GM18868 (cell line): ENCODE data around the gene OR13G1.
"Not testable (repeated sequence)": the region's sequence is repeated elsewhere in the genome, so short reads cannot be mapped to it uniquely, and the experiment has no call there.

Experiments
- ATAC-seq: cut with Tn5 transposase; IDR thresholded peaks from one replicate; pipeline ENCODE4 v1.9.1; 2021; ENCODE audit warnings: mild to moderate bottlenecking, moderate library complexity; ENCODE audit not compliant: unreplicated experiment

The OR13G1 gene, protein sequence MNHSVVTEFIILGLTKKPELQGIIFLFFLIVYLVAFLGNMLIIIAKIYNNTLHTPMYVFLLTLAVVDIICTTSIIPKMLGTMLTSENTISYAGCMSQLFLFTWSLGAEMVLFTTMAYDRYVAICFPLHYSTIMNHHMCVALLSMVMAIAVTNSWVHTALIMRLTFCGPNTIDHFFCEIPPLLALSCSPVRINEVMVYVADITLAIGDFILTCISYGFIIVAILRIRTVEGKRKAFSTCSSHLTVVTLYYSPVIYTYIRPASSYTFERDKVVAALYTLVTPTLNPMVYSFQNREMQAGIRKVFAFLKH

DNA sequence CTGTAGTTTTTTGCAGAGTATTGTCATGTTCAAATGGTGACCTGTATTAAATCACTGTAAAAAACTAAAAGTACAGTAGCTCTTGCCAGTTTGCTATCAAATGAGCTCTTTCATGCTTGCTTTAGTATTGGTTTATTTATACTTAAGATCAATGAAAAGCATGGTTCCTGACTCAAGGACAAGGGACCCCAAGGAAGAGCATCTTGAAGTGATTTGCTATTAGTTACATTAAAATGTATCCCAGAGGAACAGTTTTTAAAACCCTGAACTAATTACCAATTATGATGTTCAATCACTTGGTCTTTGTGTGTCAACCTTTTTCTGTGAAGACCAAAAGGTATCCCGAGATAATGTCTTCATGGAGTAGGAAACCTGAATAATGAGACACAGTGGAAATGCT lies at the start of gene OR13G1:
Gene OR13G1 (minus strand): TSS at position 101 of the 400 bp plus-strand sequence. CDS start 6,698 bp downstream, outside the sequence.
- ATAC-seq, result no peak

DNA sequence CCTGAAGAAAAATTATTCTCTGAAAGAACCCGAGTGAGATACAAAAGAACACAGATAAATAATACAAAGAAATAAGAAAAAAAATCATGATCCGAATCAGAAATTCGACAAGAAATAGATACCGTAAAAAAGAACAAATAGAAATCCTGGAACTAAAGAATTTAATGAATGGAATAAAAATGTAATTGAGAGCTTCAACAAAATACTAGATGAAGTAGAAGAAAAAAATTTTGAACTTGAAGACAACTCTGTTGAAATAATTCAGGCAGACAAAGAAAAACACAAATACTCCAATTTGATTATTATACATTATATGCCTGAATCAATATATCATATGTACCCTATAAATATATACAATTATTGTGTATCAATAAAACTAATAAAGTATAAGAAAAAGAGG lies 41.7 kb upstream of the OR13G1 start:
- no peak for ATAC-seq

DNA sequence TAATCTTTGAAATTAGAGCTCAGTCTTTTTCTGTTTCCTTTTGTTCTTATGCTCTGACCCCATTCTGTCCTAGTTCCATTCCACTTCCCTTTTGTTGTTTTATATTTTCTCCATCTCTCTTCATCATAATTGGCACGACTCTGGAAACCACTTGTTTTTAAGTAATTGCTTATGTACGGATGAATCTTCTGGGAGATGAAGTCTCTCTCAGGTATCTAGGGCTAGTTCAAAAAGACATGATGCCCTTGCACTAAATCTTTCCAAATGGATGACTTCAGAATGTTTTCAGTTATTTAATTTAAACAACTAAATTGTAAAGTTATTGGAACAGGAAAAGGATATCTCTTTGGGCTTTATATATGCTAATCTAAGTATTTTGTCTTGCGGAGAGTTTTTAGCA lies 37.0 kb upstream of the OR13G1 start, which contains the start of gene OR6F1:
Gene OR6F1 (minus strand): TSS at position 101 of the 400 bp plus-strand sequence. CDS start 3,891 bp downstream, outside the sequence.
- no peak for ATAC-seq

DNA sequence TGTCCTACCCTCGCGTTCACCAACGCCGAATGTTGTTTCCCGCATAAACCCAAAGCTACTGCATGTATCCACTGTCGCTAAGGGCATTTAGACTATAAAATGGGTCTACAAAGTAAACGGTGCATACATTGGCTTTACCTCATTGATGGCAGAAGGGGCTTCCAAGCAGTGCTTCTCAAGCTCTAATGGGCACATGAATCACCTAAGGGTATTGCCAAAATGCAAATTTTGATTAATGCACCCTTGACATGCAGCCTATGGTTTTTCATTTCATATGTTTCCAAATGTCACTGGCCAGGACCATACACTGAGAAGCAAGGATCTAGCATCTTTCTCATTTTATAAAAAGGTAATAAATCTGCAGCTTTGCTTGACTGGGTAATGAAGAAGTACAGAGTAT lies 34.2 kb upstream of the OR13G1 start:
- ATAC-seq, result no peak

DNA sequence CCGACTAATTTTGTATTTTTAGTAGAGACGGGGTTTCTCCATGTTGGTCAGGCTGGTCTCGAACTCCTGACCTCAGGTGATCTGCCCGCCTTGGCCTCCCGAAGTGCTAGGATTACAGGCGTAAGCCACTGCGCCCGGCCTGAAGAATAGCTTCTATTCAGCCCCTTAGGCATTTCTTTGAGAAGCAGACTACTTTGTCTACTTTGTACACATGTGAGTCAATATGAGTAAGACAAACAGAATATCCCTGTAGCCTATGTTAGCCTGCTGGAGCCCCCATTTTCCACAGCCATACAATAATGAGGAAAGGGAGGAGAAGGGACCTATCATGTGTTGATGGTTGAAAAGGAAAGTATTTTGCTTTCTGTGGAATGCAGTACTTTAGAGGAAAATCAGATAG lies 31.1 kb upstream of the OR13G1 start:
- ATAC-seq, result not testable (repeated sequence)

DNA sequence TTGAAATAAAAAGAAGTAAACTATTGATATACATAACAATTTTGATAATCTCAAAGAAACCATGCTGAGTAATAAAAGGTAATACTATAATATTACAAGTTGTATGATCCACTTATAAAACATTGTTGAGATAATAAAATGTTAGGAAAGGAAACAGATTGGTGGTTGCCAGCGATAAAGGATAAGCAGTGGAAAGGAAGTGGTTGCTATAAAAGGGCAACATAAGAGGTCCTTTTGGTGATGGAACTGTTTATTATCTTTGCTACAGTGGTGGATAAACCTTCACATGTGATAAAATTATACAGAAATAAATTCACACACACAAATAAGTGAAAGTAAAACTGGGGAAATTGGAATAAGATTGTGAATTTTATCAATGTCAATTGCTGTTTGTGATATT lies 21.8 kb upstream of the OR13G1 start:
- no peak for ATAC-seq

DNA sequence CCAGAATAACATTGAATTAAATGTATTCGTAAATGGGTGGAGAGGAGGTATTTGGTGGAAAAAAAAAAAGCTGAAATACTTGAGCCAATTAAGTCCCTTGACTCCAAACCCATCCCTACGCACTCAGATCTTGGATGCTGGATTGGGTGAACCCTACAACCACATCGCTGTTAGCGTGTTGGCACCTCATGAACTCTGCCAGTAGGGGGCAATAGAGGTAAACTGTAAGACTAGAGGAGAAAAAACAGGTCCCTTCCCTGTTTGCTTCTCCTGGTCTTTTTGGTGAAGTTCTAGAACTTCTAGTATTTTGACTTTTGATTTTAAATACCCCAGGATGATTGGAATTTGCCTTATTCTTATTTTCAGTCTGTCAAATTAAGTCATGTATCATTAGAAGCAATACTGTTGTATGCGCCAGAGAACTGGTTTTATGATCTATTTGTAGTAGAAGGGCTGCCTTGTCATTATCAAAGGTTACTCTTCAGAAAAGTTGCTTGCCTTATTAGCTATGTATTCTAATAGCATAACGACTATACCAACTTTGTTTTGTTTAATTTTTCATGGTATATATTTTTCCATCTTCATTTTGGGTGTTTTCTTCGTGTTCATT lies 1.9 kb upstream of the OR13G1 start:
- ATAC-seq, result peak; percentile 94

DNA sequence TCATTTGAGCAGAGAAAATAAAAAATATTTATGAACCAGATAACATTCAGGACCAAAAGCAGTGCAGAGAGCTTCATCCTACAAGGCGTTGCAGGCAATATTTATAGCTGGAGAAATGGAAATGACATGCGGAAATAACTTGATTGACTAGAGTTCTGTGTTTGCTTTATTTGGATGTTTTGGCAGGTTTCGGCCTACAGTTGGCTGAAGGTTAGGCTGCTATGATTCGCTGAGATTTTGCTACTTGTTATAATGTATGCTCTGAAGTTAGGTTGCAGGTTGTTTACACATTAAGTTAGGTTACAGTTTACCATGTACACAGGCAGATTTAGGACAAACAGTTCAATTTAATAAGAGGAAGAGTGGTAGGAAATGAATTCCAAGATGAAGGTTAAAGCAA lies 632 bp upstream of the OR13G1 start:
- ATAC-seq, result no peak

DNA sequence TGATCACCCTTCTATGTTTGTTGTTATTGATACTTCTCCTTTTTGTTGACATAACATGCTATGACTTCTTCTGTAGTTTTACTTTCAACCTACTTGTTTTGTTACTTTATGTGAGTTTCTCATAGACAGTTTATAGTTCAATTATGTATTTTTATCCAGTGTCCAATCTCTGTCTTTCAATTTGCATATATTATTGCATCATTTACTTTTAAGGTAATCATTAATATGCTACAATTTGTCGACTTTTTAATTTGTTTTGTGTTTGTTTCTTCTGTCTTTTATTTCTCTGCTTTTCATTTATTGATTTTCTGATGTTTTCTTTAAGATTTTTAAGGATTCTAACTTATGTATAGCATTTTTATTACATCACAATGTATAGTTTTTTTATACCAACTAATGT lies 10.3 kb downstream of the OR13G1 start:
- ATAC-seq, result no peak

DNA sequence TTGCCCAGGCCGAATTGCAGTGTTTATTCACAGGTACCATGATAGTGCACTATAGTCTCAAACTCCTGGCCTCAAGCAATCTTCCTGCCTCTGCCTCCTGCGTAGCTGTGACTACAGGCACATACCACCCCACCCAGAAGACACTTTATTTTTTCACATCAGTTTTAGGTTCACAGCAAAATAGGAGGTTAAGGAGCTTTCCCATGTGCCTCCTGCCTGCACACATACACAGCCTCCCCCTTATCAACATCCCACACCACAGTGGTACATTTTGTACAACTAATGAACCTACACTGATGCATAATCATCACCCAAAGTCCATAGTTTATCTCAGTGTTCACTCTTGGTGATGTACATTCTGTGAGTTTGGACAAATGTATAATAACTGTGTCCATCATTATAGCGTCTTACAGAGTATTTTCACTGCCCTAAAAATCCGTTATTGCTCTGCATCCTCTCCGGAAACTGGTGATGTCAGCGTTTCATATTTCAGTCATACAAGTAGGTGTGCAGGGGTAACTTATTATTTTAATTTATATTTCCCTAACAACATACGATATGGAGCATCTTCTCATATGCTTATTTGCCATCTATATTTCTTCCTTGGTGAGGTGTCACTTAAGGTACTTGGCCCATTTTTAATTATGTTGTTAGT lies 23.2 kb downstream of the OR13G1 start:
- ATAC-seq, result no peak

DNA sequence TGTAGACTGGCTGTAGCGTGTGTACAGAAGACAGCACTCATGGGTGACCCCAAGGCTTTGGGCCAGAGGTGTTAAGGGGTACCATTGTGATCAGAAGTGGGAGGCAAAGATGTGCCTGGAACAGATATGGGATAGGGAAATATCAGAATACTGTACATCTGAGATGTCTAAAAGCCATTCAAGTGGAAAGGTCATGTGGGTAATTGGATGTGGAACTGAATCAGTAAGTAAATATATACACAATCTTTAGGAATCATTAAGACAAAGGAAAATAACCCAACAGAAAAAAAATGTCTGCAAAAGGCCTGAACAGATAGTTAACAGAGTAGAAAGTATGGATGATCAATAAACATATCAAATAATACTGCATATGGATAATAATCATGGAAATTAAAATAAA lies 26.5 kb downstream of the OR13G1 start:
- ATAC-seq, result no peak

DNA sequence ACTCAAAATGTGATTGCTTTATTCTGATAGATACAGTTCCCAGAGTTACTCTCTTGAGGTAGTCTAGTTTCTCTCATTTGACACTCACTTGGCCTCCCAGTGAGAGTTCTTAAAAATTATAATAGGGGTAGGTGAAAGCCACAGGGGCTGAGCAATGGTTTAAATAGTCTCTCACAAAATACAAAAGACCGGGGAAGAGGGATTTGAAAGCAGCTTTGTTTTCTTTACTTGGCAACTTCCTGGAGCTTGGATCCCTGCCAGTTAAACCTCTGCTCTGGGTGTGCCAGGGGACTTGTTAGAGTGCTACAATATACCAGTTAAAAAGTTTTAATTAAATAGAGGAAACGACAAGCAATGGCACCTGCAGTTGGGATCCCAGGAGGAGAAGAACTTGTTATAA lies 31.7 kb downstream of the OR13G1 start:
- ATAC-seq, result no peak

DNA sequence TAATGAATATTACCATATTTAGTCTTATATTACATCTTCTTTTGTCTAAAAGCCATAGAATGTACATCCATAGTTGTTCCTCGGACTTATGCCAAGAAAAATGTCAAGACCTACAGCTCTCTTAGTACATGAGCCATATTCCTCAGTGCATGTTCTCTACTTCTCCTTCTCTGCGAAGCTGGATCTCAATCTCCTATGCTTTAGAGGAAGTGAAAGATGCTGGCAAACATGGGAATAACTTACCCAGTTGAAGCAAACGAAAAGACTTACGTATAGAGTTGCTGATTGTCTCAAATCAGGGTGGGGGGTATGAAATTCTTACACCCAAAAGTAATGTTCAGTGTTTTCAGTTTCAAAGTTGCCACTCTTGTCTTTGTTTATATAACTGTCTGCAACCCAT lies 32.7 kb downstream of the OR13G1 start:
- no peak for ATAC-seq

DNA sequence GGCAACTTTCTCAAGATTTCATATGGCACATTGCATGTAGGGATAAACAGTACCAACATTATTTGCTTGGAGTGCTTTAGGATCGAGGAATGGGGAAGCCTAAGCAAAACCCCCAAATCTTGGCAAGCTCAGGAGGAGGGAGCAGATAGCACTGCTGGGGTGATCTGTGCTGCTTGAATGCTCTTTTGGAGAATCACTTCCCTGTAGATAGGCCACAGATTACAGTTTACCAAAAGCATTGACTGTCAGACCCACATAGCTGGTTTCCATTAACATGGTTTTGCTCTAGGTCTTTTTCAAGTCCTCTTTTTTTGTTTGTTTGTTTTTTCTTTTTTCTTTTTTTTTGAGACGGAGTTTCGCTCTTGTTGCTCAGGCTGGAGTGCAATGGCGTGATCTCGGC lies 36.8 kb downstream of the OR13G1 start:
- no peak for ATAC-seq

DNA sequence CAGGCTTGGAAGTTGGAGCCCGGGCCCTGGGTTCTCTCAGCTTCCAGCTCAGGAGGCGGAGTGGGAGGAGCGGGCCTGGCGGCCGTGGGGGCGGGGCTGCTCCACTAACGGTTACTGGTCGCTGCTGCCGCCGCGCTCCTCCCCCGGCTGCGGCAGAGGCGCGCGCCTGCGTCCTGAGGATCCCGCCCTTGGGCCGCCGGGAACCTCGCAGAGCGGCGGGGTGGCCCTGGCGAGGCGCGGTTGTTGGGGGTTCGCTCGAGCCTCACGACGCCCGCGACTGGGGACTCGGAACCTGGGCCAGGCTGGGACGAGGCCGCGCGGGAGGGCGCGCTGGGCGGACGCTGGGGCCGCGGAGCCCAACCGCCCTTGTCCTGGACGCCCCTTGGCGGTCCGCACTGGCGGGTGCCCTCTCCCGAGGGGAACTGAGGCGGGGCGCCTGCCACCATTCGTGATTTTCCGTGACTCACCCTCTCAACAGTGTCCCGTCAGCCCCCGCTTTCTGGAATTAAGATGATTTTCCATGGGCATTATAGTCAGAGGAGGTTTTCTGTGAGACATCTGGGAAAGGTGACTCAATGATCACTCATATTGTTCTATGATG lies 40.1 kb downstream of the OR13G1 start:
- no peak for ATAC-seq

DNA sequence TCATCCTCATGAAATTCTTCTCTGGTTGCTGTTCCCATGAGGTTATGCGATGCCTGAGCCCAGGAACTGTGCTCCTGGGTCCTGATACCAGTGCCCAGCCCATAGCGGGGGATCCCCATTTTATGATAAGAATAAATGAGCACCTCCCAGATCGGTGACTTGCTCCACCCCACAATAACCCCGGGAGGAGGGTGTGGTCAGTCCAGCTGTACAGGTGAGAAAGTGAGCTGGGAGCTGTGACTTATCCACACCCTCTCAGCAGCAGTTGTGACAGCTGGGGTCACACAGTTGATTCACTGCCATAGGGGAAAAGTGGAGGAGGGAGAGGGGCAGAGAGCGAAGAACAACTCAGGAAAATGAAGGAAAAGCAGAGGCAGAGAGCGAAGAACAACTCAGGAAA lies 40.8 kb downstream of the OR13G1 start:
- no peak for ATAC-seq

DNA sequence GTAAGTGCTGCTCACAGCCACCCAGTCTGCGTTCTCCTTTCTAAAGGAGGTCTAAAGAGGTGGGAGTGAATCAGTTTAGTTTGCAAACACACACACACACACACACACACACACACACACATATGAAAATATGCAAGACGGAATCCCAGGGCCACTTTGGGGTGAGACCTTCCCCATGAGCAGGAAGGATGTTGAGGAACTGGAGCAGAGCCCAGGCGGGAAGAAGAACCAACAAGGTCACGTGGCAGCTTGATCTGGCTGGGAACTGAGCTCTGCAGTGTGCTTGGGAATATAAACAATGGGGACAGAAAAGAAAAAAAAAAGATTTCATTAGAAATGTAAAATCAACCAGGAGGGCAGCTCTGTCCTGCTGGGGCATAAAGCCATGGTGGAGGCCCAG lies 41.5 kb downstream of the OR13G1 start:
- no peak for ATAC-seq

DNA sequence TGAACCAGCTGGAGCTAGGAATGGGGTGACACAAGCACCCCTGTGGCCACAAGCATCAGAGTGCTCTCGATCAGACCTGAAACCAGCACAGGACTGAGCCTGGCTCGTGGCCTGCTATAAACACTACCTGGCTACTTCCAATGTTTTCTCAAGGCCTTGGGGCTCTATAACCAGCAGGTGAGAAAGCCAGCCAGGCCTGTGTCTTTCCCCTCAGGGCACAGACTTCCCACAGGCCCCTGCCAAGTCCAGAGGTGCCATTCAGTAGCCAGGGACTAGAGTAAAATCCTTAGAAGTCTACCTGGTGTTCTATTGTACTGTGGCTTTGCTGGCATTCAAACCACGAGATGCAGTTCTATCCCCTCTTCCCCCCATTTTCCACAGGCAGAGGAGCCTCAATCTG lies 51.6 kb downstream of the OR13G1 start:
- no peak for ATAC-seq
